NCI-H2171 treated with DMSO at 0.1 percent for 48 hours (cell line): ENCODE data around the gene FAM151B.
"Not testable (repeated sequence)": the region's sequence is repeated elsewhere in the genome, so short reads cannot be mapped to it uniquely, and the experiment has no call there.

Experiments
- DNase-seq: peaks from one replicate; lab custom pipeline; 2025; lab: John Stamatoyannopoulos, UW

The FAM151B gene

GRCh38 chr5:80487829-80488721, at the start of gene FAM151B:
FAM151B (plus strand) TSS chr5:80488100; CDS start chr5:80488124, 24 bp downstream.
- DNase-seq = peak; percentile 86

- no peak for DNase-seq
These were observed 49.2 kb upstream of the FAM151B start for GRCh38 chr5:80438739-80439138.

GRCh38 chr5:80439213-80439612, 48.7 kb upstream of the FAM151B start:
- no peak for DNase-seq

GRCh38 chr5:80442742-80443141, 45.2 kb upstream of the FAM151B start:
- no peak for DNase-seq

GRCh38 chr5:80453366-80453765, 34.5 kb upstream of the FAM151B start:
- no peak for DNase-seq

GRCh38 chr5:80463269-80463668, 24.6 kb upstream of the FAM151B start:
- DNase-seq = no peak

- no peak for DNase-seq
These were observed 21.0 kb upstream of the FAM151B start for GRCh38 chr5:80466669-80467485.

GRCh38 chr5:80468131-80468530, 19.8 kb upstream of the FAM151B start:
- no peak for DNase-seq

GRCh38 chr5:80470631-80471030, 17.3 kb upstream of the FAM151B start:
- DNase-seq = not testable (repeated sequence)

GRCh38 chr5:80474929-80475328, 13.0 kb upstream of the FAM151B start:
- no peak for DNase-seq

GRCh38 chr5:80479713-80480112, 8.2 kb upstream of the FAM151B start:
- no peak for DNase-seq

- DNase-seq = no peak
These were observed 7.5 kb upstream of the FAM151B start for GRCh38 chr5:80480354-80480753.

GRCh38 chr5:80481019-80481893, 6.6 kb upstream of the FAM151B start:
- DNase-seq = peak; percentile 11

- no peak for DNase-seq
These were observed 5.3 kb upstream of the FAM151B start for GRCh38 chr5:80482578-80482977.

- no peak for DNase-seq
These were observed 4.2 kb upstream of the FAM151B start for GRCh38 chr5:80483636-80484232.

GRCh38 chr5:80487444-80487828, 464 bp upstream of the FAM151B start:
- no peak for DNase-seq

- DNase-seq = no peak
These were observed 3.4 kb downstream of the FAM151B start for GRCh38 chr5:80491296-80491695.

GRCh38 chr5:80492741-80493140, 4.8 kb downstream of the FAM151B start:
- DNase-seq = no peak

GRCh38 chr5:80493443-80493842, 5.5 kb downstream of the FAM151B start:
- DNase-seq = not testable (repeated sequence)

- DNase-seq = no peak
These were observed 8.0 kb downstream of the FAM151B start for GRCh38 chr5:80495891-80496290.

GRCh38 chr5:80502800-80503199, 14.9 kb downstream of the FAM151B start:
- no peak for DNase-seq

- no peak for DNase-seq
These were observed 15.7 kb downstream of the FAM151B start for GRCh38 chr5:80503641-80504040.
